Erythroblast (primary cell): Measurements from ENCODE around the gene NPIPB12.
"Not testable (repeated sequence)": the region's sequence is repeated elsewhere in the genome, so short reads cannot be mapped to it uniquely, and the experiment has no call there.

Experiments used
- GATA1 ChIP-seq: IDR thresholded peaks from 2 replicates; pipeline ENCODE4 v1.6.1; 2011; ENCODE audit warnings: low read depth, mild to moderate bottlenecking, control low read depth, low read length, moderate library complexity
- POLR2A ChIP-seq: IDR thresholded peaks from 2 replicates; pipeline ENCODE4 v1.6.1; 2011; ENCODE audit warnings: mild to moderate bottlenecking, low read length

DNA sequence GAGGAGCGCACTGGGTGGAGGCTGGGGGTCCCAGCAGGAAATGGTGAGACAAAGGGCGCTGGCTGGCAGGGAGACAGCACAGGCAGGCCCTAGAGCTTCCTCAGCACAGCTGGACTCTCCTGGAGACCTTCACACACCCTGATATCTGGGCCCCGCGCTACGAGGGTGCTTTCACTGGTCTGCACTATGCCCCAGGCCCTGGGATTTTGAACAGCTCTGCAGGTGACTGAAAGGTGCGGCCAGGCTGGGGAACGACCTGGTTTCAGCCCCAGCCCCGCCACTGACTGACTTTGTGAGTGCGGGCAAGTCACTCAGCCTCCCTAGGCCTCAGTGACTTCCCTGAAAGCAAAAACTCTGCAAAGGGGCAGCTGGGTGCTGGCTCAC, 45.6 kb downstream of the NPIPB12 start:
- not testable (repeated sequence) for TF ChIP-seq POLR2A, GATA1
